Hepatocyte (in vitro differentiated cells): Measurements from ENCODE around the gene KASH5.

Experiments
- CTCF ChIP-seq: fragments of 200-600 bp; sonication (generic); IDR thresholded peaks from 2 replicates; pipeline ENCODE4 v1.5.1; 2016; ENCODE audit warnings: antibody characterized with exemption, mild to moderate bottlenecking; ENCODE audit not compliant: poor library complexity
- EZH2 ChIP-seq: fragments of 200-600 bp; sonication (generic); IDR thresholded peaks from 2 replicates; pipeline ENCODE4 v1.6.1; 2016; ENCODE audit warnings: antibody characterized with exemption, mild to moderate bottlenecking, borderline replicate concordance
- EZH2phosphoT487 ChIP-seq: fragments of 200-600 bp; sonication (generic); IDR thresholded peaks from one replicate; pipeline ENCODE4 v1.6.1; 2018; ENCODE audit warnings: antibody characterized with exemption, mild to moderate bottlenecking, low read depth, moderate library complexity; ENCODE audit not compliant: unreplicated experiment, severe bottlenecking

DNA sequence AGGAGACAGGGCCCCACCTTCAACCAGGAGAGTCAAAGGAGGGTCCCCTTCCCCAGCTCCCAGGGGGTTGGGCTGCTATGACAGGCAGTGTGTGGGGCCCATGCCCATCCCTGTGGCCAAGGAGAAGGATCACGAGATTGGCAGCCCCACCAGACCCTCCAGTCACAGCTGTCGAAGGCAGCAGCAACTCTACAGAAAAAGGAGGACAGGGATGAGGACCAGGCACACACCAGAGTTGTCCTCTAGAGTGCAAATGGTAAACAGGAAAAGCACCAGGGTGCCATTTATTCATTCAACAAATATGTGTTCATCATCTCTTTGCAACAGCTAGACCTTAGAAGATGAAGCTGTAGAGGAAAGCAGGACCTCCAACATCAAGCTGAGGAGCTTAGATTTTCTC lies 31.1 kb downstream of the KASH5 start:
- TF ChIP-seq CTCF (no peak), EZH2 (no peak), EZH2phosphoT487 (no peak)
